Measurements from ENCODE around the gene JCHAIN. TPM values are rescaled to one million over a fixed set of nuclear protein-coding genes. Genes with fewer than 3 reads are reported as not detected.

JCHAIN gene
- 0.10 and 0.13 TPM in 2 replicates for total RNA-seq

DNA sequence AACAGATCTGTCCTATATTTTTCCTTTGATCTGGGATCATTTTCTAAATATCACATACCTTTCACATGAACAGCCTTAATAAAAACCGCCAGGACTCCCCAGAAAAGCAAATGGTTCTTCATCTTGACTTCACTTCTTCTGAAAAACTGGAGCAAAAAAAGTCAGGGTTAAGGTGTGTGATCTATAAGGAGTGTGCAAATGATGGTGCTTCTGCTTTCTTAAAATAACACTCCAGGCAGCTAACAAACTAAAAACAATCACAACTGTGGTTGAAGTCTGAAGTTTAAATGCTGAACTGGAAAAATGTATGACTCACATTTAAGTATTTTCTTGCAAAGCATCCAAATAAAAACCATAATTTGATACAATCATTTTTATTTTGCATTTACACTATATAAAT lies at the start of gene JCHAIN:
JCHAIN (minus strand) TSS at position 140 of the 400 bp plus-strand sequence; CDS start at position 122, 18 bp downstream.

DNA sequence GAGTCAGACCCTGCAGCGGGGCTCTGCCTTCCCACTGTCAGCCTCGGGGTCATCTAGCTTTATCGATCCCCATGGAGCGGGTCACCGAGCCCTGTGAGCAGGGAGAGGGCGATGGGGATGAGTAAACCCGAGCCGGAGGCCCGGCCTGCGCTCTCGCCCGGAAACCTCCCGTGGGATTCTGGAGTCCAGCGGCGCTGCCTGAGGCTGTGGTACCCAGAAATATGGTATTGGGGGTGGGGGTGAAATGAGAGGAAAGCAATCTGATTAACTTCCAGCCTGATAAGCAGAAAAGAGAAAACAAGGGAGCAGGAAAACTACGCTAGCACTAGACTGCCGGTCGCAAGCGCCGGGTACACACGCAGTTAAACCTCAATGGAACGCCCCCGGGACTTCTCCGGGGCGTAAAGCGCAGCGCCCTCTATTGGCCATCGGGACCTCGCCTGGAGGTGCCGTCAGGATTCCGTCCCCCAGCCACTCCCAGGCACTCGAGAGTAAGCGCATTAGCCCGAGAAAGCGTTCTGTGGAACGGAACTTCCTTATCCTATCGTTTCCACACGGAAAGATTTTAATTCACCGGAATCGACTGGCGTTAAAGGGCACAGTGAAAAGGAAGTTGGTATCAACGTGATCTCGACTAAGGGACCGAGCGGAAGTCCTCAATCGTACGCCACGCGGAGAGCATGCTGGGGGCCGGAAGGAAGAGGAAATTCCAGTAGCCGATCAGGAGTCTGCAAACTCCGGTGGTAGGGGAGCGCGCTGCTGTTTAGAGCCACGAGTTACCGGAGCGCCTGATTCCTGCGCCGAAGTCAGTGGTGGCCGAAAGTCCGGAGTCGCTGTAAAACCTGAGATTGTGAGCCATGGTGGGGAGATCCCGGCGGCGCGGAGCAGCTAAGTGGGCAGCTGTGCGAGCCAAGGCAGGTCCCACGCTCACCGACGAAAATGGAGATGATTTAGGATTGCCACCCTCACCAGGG lies 21.8 kb upstream of the JCHAIN start, which contains the start of gene UTP3:
UTP3 (plus strand) TSS at position 712 of the 974 bp plus-strand sequence; CDS start at position 858, 146 bp downstream.

DNA sequence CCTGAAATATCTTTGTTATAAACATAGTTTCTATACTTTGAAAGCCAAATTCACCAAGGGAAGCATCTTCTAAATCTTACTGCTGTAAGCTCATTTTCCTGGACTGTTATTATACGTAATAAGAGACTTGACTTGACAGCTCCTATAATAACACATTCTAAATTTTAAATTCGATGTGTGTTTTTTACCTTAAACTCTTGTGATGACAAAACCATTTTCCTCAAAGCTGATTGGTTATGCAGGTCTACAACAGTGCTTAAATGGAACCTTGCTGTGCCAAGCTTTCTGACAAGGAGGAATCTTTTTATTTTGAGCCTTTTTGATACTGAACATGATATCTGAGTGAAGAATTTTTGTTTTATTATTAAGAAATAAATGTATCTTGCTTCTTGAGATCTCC lies 37.9 kb downstream of the JCHAIN start, which contains the start of gene ENAM:
ENAM (plus strand) TSS at position 301 of the 400 bp plus-strand sequence. CDS start 757 bp downstream, outside the sequence.

Other genes starting within 250 kb of the JCHAIN start
- gene MUC7, start 194.3 kb downstream of the JCHAIN start, total RNA-seq: not detected in 2 replicates
- 0.13 TPM in 1 of 2 replicates, not detected in the other for gene AMTN, start 147.9 kb downstream of the JCHAIN start, total RNA-seq
- not detected in 2 replicates for gene AMBN, start 74.3 kb downstream of the JCHAIN start, total RNA-seq
- 0.13 TPM in 1 of 2 replicates, not detected in the other for gene ENAM, start 37.8 kb downstream of the JCHAIN start, total RNA-seq
- 15.6 and 16.5 TPM in 2 replicates for gene UTP3, start 22.0 kb upstream of the JCHAIN start, total RNA-seq
- gene RUFY3, start 55.5 kb upstream of the JCHAIN start, total RNA-seq: 54.0 and 55.2 TPM in 2 replicates
- gene GRSF1, start 173.4 kb upstream of the JCHAIN start, total RNA-seq: 71.3 and 74.0 TPM in 2 replicates
- gene MOB1B, start 235.9 kb upstream of the JCHAIN start, total RNA-seq: 17.1 and 21.6 TPM in 2 replicates

All from smooth muscle cell of the pulmonary artery (primary cell).